ENCODE data around the gene DCD.

Gene DCD

GRCh38 chr12:54605138-54605970, 42.8 kb downstream of the DCD start:
- no peak for DNase-seq

GRCh38 chr12:54604436-54604835, 43.7 kb downstream of the DCD start:
- DNase-seq = no peak

- DNase-seq = no peak
Measured at GRCh38 chr12:54603872-54604271, 44.3 kb downstream of the DCD start.

GRCh38 chr12:54603173-54603814, 44.9 kb downstream of the DCD start:
- DNase-seq = peak; percentile 77

GRCh38 chr12:54602661-54603060, 45.5 kb downstream of the DCD start:
- no peak for DNase-seq

GRCh38 chr12:54601841-54602240, 46.3 kb downstream of the DCD start:
- DNase-seq = no peak

GRCh38 chr12:54598970-54599369, 49.2 kb downstream of the DCD start:
- no peak for DNase-seq

GRCh38 chr12:54596526-54596946, 51.6 kb downstream of the DCD start:
- DNase-seq = peak; percentile 58

GRCh38 chr12:54595471-54595870, 52.7 kb downstream of the DCD start:
- DNase-seq = no peak
